HG02678 (cell line): ENCODE data around the gene GNAI2.
A peak's percentile ranks its signal among the peaks of the same experiment; 100 is the strongest.

Experiments used
- ATAC-seq: cut with Tn5 transposase; IDR thresholded peaks from one replicate; pipeline ENCODE4 v1.9.1; 2021; ENCODE audit warnings: mild to moderate bottlenecking, moderate library complexity; ENCODE audit not compliant: unreplicated experiment

The GNAI2 gene

DNA sequence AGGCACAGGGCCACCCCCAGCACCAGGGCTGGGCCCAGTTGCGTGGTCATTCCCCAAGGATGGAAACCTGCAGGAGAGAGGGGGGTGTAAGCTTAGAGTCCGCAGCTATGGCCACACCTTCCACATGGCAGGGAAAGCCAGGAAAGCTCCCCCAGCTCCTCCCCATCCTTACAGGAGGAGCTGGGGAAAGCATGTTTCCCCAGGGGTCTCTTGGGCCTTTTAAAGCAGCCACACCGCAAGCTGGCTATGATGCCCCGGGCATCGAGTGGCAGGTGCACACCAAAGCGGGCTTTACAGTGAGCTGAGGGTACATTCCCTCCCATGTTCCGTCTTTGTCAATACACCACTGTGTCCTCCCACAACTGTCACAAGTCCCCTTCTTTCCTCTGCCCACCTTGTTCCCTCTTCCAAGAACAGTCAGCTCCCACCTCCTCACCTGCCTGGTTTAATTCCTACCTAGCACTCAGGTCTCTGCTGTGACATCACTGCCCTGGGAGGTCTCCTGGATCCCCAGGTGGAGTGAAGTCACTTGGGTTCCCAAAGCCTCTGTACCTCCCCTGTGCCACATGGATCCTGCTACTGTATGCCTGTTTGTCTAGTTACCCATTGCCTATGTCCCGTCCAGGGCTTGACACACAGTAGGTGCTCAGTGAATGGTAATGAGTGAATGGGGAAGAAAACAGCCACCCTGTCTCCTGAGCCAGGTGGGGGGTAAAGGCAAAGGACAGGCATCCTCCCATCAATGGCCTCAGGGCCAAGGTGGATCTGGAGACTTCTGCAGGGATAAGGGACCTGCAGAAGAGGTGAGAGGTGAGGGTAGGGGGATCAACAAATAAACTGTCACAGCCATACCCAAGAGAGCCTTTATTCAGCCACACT, 59.8 kb downstream of the GNAI2 start:
- ATAC-seq: no peak

GRCh38 chr3:50296721-50297383, 60.8 kb downstream of the GNAI2 start:
- ATAC-seq: no peak

DNA sequence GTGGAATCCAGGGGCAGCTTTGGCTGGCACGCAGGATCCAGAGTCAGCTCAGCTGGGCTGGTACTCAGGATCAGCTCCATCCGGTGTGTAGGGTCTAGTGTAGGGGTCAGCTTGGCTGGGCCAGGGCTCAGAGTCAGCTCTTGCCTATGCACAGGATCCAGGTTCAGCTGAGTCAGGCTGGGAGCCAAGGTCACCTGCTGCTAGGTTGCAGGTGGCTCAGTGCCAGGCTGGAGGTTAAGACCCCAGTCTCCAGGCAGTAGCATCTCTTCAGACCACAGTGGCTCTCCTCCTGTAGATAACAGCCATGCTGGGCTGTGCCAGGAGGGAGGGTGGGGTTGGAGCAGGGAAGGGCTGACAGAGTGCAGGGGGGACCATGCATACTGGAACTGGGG, 61.4 kb downstream of the GNAI2 start:
- ATAC-seq: no peak

GRCh38 chr3:50297896-50298725, 62.1 kb downstream of the GNAI2 start:
- ATAC-seq: no peak

DNA sequence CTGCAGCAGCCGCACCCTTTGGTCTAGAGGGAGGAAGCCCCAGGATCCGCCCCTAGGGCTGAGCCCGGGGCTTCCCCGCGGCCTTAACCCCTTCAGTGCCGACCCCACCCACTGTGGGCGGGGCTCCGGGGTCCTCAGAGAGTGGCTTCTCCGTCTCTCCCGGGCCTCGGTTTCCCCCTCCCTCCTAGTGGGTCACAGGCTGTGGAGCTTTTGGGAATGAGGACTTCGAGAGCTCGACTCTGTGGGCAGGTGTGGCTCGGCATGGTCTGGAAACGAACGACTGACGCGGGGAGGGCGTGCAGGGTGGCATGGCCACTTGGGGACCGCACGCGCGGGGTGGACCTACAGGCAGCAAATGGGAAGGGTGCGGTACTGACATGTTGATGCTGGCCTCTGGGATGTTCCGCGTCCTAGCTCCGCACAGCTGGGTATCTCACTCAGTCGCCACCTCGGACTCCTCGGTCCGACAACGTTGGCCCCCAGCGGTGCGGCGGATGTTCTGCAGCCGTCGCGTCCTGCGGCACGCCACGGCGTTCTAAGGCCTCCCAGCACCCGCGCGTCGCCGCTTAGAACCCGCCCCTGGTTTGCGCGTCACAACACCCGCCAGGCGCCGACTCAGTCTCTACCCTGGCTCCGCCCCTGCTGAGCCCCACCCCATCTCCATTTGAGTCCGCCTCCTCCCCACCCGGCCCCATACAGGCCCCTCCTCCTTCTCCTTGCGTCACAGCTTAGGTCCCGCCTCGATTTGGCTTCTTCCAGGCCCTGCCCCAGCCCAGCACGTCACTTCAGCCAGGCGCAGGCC, 63.0 kb downstream of the GNAI2 start, which contains the start of the genes HYAL3 and NAA80:
Gene HYAL3 (minus strand): TSS at position 570 of the 802 bp plus-strand sequence. CDS start 3,803 bp downstream, outside the sequence.
Gene NAA80 (minus strand): TSS at position 570 of the 802 bp plus-strand sequence. CDS start 1,942 bp downstream, outside the sequence.
- peak; percentile 86 for ATAC-seq

GRCh38 chr3:50299638-50299928, 63.6 kb downstream of the GNAI2 start:
- no peak for ATAC-seq

GRCh38 chr3:50299929-50300680, 64.1 kb downstream of the GNAI2 start:
- ATAC-seq: no peak

DNA sequence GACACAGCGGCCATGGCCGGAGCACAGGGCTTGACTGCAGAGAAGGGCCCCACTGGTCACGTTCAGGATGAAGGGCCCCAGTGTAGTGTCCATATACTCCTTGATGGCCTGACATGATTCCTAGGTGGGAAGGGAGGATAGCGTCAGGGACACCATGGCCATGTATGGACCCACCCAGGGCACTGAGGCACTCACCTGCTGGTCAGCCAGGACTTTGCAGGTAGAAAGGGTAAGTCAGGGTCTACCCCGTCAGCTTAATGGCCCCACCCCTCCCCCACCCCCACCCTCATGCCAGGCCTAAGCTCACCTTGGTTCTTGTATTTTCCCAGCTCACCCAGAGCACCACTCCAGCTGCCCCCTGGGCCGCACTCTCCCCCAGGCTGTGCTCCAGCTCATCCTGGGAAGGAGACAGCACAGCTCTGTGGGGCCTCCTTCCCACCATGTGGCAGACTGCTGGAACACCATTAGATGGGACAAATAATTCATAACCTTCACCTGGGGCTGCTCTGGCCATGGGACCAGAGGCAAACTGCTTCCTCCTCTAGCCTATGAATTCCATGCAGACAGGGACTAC, 64.8 kb downstream of the GNAI2 start:
- ATAC-seq: no peak

DNA sequence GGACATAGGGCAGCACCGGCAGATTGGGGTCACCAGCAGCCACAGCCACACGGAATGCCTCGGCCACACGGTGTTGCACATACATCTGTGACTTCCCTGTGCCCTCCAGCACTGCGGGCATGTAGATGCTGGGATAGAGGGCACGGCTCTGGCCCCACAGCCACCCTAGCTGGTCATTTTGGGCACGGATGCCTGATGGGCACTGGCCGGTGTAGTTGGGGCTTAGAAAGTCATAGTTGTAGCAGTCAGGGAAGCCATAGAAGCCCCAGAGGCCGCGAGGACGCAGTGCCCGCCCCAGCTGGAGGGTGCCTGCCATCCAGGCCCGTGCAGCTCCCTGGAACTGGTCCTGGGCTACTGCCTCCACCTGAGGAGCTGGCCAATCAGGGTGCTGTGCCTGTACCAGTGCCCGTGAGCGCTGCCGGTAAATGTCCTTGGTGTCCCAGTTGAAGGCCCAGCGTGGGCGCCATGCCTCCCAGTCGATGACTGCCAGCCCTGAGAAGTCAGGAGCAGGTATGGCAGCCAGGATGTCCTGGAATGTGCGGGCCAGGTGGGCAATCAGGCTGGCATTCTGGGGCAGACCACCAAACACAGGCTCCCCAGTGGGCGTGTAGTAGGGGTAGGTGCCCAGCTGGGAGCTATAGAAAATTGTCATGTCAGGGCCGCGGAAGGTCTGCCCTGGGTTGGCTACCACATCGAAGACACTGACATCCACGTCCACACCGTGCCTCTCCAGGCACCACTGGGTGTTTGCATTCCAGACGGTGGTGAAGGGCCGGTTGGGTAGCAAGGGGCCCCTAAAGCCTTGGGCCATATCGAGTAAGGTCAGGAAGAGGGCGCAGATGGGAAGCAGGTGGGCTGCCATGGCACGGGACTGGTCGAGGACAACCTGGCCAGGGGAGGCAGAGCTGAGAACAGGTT, 66.3 kb downstream of the GNAI2 start:
- ATAC-seq: no peak

DNA sequence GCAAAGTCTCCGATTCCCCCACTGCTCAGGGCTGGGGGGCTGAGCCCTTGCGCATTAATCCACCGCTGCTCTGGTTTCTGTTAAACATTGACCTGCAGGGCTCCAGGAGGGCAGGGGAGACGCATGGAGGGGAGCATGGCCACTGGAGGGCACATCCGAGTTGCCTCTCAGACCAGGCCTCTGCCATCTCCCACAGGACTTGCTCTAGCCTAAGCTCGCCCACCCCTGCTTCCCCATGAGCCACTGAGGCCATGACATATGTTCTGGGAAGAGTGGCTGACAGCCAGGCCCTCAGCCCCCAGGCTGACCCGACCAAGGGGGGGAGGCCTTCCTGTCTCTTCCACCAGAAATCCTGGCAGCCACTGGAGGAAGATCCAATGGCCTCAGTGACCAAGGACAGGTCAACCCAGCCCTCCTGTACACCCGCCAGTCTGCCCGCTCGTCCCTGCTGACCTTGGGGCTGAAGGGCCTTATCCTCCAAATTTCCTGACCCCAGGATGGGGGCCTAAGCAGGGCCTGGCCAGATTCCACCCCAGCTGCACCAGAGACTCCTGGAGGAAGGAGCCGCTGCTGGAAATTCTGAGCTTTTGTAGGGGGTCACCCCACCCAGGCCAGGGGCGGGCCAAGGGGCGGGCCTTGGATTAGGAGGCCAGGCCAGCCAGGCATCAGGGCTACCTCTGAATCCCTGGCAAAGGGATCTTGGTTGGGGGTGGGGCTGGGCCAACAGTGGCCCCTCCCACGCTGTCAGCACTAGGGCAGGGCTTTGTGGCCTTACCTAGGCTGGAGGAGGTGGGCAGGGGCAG, 67.2 kb downstream of the GNAI2 start, which contains the start of gene HYAL1:
Gene HYAL1 (minus strand): TSS at position 562 of the 803 bp plus-strand sequence. CDS start 618 bp downstream, outside the sequence.
- ATAC-seq: no peak

DNA sequence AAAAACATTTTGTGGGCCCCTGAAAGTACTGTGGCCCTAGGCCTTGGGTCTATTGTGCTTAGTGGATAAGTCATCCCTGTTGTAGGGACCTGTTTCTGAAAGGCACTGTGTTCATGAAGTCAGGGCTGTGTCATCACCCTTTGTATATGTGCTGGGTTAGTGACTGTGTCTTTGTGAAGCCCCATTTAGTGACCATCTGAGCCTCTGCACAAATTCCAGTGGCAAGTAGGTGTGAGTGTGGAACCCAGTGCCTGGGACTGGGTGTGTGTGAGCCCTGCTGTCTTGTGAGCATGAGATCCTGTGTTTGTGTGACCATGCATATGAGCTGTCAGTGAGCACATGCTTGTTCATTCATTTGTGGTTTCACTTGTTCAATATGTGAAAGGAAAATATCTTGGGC, 68.6 kb downstream of the GNAI2 start:
- no peak for ATAC-seq
